ENCODE measurements around the gene ERI2. TPM values are rescaled to one million over a fixed set of nuclear protein-coding genes. Genes with fewer than 3 reads are reported as not detected.
A peak's percentile ranks its signal among the peaks of the same experiment; 100 is the strongest.

Gene ERI2
- total and polyA plus RNA-seq, 2 of the 13 experiments (the other 11 are each of a cell fraction or from before 2014, with no cell fraction given): 17.4 to 41.3 TPM

DNA sequence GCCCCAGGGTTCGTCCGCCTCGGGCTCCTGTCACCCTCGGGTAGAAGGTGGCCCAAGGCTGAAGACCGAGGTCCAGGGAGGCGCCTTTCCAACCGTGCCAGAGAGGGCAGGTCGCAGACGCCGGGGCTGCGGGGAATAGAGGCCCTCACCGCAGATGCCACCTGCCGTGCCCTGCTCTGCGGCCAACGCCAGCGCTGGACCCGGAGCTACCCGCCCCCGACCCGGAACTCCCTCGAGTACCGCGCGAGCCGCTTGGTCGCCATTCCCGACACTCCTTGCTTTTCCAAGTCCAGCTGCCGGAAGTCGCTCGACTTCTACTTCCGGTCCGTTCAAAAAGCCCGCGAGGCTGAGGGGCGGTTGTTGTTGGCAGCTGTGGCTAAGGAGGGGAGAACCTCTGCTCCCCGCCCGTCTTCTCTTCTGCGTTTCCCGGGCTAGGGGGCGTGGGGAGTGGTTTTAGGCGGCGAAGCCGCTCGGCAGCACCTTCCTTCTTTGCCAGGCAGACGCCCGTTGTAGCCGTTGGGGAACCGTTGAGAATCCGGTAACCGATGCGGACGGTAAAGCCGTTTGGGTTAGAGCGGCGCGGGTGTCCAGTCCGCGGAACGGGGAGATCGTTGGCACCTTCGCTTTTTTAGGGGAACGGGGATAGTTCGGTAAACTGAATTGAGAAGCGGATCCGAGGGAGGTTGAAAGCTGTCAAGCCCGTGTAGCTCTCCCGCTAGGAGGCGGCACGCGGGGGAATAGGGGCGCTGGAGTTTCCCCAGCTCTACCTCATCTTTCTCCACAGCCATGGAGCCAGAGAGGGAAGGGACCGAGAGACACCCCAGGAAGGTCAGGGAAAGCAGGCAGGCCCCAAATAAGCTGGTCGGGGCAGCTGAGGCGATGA lies at the start of gene ERI2, which contains the start of gene REXO5 (continued):
- TF ChIP-seq, protein P1, sequence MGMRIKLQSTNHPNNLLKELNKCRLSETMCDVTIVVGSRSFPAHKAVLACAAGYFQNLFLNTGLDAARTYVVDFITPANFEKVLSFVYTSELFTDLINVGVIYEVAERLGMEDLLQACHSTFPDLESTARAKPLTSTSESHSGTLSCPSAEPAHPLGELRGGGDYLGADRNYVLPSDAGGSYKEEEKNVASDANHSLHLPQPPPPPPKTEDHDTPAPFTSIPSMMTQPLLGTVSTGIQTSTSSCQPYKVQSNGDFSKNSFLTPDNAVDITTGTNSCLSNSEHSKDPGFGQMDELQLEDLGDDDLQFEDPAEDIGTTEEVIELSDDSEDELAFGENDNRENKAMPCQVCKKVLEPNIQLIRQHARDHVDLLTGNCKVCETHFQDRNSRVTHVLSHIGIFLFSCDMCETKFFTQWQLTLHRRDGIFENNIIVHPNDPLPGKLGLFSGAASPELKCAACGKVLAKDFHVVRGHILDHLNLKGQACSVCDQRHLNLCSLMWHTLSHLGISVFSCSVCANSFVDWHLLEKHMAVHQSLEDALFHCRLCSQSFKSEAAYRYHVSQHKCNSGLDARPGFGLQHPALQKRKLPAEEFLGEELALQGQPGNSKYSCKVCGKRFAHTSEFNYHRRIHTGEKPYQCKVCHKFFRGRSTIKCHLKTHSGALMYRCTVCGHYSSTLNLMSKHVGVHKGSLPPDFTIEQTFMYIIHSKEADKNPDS (CRISPR knock-in tag; IDR thresholded peaks at IDR 0.05): peak; percentile 88
- peak; percentile 65 for TF ChIP-seq ARNTL (CRISPR knock-in tag; IDR thresholded peaks at IDR 0.05)
- TF ChIP-seq ATF7 (IDR thresholded peaks at IDR 0.05): no peak
- 0 out of 2 replicates have a peak, but pooled peaks have one; percentile 17 for TF ChIP-seq ATF7 (CRISPR knock-in tag; IDR thresholded peaks at IDR 0.05)
- peak; percentile 91 for TF ChIP-seq TBX2 (CRISPR knock-in tag; IDR thresholded peaks at IDR 0.05; ENCODE audit: borderline replicate concordance)
- TF ChIP-seq, protein P2, sequence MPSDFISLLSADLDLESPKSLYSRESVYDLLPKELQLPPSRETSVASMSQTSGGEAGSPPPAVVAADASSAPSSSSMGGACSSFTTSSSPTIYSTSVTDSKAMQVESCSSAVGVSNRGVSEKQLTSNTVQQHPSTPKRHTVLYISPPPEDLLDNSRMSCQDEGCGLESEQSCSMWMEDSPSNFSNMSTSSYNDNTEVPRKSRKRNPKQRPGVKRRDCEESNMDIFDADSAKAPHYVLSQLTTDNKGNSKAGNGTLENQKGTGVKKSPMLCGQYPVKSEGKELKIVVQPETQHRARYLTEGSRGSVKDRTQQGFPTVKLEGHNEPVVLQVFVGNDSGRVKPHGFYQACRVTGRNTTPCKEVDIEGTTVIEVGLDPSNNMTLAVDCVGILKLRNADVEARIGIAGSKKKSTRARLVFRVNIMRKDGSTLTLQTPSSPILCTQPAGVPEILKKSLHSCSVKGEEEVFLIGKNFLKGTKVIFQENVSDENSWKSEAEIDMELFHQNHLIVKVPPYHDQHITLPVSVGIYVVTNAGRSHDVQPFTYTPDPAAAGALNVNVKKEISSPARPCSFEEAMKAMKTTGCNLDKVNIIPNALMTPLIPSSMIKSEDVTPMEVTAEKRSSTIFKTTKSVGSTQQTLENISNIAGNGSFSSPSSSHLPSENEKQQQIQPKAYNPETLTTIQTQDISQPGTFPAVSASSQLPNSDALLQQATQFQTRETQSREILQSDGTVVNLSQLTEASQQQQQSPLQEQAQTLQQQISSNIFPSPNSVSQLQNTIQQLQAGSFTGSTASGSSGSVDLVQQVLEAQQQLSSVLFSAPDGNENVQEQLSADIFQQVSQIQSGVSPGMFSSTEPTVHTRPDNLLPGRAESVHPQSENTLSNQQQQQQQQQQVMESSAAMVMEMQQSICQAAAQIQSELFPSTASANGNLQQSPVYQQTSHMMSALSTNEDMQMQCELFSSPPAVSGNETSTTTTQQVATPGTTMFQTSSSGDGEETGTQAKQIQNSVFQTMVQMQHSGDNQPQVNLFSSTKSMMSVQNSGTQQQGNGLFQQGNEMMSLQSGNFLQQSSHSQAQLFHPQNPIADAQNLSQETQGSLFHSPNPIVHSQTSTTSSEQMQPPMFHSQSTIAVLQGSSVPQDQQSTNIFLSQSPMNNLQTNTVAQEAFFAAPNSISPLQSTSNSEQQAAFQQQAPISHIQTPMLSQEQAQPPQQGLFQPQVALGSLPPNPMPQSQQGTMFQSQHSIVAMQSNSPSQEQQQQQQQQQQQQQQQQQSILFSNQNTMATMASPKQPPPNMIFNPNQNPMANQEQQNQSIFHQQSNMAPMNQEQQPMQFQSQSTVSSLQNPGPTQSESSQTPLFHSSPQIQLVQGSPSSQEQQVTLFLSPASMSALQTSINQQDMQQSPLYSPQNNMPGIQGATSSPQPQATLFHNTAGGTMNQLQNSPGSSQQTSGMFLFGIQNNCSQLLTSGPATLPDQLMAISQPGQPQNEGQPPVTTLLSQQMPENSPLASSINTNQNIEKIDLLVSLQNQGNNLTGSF (CRISPR knock-in tag; IDR thresholded peaks at IDR 0.05): peak; percentile 59
- TF ChIP-seq XBP1 (CRISPR knock-in tag; IDR thresholded peaks at IDR 0.05): peak; percentile 55; the same call in 1 of the 2 replicates
- TF ChIP-seq ZFY (CRISPR knock-in tag; IDR thresholded peaks at IDR 0.05): peak; percentile 100
- TF ChIP-seq, protein P3, sequence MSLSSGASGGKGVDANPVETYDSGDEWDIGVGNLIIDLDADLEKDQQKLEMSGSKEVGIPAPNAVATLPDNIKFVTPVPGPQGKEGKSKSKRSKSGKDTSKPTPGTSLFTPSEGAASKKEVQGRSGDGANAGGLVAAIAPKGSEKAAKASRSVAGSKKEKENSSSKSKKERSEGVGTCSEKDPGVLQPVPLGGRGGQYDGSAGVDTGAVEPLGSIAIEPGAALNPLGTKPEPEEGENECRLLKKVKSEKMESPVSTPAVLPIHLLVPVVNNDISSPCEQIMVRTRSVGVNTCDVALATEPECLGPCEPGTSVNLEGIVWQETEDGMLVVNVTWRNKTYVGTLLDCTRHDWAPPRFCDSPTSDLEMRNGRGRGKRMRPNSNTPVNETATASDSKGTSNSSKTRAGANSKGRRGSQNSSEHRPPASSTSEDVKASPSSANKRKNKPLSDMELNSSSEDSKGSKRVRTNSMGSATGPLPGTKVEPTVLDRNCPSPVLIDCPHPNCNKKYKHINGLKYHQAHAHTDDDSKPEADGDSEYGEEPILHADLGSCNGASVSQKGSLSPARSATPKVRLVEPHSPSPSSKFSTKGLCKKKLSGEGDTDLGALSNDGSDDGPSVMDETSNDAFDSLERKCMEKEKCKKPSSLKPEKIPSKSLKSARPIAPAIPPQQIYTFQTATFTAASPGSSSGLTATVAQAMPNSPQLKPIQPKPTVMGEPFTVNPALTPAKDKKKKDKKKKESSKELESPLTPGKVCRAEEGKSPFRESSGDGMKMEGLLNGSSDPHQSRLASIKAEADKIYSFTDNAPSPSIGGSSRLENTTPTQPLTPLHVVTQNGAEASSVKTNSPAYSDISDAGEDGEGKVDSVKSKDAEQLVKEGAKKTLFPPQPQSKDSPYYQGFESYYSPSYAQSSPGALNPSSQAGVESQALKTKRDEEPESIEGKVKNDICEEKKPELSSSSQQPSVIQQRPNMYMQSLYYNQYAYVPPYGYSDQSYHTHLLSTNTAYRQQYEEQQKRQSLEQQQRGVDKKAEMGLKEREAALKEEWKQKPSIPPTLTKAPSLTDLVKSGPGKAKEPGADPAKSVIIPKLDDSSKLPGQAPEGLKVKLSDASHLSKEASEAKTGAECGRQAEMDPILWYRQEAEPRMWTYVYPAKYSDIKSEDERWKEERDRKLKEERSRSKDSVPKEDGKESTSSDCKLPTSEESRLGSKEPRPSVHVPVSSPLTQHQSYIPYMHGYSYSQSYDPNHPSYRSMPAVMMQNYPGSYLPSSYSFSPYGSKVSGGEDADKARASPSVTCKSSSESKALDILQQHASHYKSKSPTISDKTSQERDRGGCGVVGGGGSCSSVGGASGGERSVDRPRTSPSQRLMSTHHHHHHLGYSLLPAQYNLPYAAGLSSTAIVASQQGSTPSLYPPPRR (CRISPR knock-in tag; IDR thresholded peaks at IDR 0.05; ENCODE audit: borderline replicate concordance): peak; percentile 36
- peak; percentile 19 for TF ChIP-seq RCOR2 (CRISPR knock-in tag; IDR thresholded peaks at IDR 0.05)
- TF ChIP-seq, protein P4, sequence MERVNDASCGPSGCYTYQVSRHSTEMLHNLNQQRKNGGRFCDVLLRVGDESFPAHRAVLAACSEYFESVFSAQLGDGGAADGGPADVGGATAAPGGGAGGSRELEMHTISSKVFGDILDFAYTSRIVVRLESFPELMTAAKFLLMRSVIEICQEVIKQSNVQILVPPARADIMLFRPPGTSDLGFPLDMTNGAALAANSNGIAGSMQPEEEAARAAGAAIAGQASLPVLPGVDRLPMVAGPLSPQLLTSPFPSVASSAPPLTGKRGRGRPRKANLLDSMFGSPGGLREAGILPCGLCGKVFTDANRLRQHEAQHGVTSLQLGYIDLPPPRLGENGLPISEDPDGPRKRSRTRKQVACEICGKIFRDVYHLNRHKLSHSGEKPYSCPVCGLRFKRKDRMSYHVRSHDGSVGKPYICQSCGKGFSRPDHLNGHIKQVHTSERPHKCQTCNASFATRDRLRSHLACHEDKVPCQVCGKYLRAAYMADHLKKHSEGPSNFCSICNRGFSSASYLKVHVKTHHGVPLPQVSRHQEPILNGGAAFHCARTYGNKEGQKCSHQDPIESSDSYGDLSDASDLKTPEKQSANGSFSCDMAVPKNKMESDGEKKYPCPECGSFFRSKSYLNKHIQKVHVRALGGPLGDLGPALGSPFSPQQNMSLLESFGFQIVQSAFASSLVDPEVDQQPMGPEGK (CRISPR knock-in tag; IDR thresholded peaks at IDR 0.05): peak; percentile 83
- TF ChIP-seq, protein P5, sequence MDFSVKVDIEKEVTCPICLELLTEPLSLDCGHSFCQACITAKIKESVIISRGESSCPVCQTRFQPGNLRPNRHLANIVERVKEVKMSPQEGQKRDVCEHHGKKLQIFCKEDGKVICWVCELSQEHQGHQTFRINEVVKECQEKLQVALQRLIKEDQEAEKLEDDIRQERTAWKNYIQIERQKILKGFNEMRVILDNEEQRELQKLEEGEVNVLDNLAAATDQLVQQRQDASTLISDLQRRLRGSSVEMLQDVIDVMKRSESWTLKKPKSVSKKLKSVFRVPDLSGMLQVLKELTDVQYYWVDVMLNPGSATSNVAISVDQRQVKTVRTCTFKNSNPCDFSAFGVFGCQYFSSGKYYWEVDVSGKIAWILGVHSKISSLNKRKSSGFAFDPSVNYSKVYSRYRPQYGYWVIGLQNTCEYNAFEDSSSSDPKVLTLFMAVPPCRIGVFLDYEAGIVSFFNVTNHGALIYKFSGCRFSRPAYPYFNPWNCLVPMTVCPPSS (IDR thresholded peaks at IDR 0.05): no peak

All from HepG2 (cell line).